Mononuclear cell (primary cell): ENCODE results near the gene QPCT. TPM values are rescaled to one million over a fixed set of nuclear protein-coding genes. Genes with fewer than 3 reads are reported as not detected.

Experiments
- H3K27me3 ChIP-seq: 2 replicates; pipeline ENCODE4 v1.6.0; 2011; ENCODE audit warnings: low read length, control low read depth; ENCODE audit not compliant: insufficient read depth
- H3K4me1 ChIP-seq: 2 replicates; pipeline ENCODE4 v1.5.1; 2011; ENCODE audit warnings: mild to moderate bottlenecking, low read length, control low read depth; ENCODE audit not compliant: insufficient read depth
- H3K4me3 ChIP-seq: 2 replicates; pipeline ENCODE4 v1.5.1; 2011; ENCODE audit warnings: mild to moderate bottlenecking, low read length, moderate library complexity
- H3K9me3 ChIP-seq: 2 replicates; pipeline ENCODE4 v1.5.1; 2011; ENCODE audit warnings: low read depth, mild to moderate bottlenecking, control low read depth, low read length
- total RNA-seq: library from RNA; depleted of rRNA; stranded (reverse); fragments of >200 nt; gene quantifications from one replicate; pipeline ENCODE4 v1.2.3, GENCODE V29; 2012

The QPCT gene
- total RNA-seq, 1 donor = 49.5 TPM

GRCh38 chr2:37338933-37339332, 5.5 kb upstream of the QPCT start:
- H3K9me3 ChIP-seq = no peaks in the 10 kb centered on the region
- peaks cover 20% of the 10 kb centered on the region for H3K4me1 ChIP-seq
- H3K4me3 ChIP-seq = no peak overlapping the region
- no peaks in the 10 kb centered on the region for H3K27me3 ChIP-seq

DNA sequence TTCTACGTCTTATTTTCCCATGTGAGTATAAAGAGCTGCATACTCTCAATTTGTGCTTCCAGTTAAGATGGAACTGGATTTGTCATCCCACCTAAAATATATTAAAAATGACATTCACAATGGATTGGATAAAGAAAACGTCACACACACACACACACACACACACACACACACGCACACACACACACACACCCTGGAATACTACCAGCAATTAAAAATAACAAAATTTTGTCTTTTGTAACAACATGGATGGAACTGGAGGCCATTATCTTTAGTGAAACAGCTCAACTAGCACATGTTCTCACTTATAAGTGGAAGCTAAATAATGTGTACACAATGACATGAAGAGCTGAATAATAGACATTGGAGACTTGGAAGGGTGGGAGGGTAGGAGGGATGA, 3.8 kb upstream of the QPCT start:
- no peaks in the 10 kb centered on the region for H3K27me3 ChIP-seq
- no peak overlapping the region for H3K4me3 ChIP-seq
- peaks cover 36% of the 10 kb centered on the region for H3K4me1 ChIP-seq
- H3K9me3 ChIP-seq = no peaks in the 10 kb centered on the region

GRCh38 chr2:37342591-37343220, 1.7 kb upstream of the QPCT start:
- H3K4me1 ChIP-seq = peaks cover 49% of the 10 kb centered on the region

DNA sequence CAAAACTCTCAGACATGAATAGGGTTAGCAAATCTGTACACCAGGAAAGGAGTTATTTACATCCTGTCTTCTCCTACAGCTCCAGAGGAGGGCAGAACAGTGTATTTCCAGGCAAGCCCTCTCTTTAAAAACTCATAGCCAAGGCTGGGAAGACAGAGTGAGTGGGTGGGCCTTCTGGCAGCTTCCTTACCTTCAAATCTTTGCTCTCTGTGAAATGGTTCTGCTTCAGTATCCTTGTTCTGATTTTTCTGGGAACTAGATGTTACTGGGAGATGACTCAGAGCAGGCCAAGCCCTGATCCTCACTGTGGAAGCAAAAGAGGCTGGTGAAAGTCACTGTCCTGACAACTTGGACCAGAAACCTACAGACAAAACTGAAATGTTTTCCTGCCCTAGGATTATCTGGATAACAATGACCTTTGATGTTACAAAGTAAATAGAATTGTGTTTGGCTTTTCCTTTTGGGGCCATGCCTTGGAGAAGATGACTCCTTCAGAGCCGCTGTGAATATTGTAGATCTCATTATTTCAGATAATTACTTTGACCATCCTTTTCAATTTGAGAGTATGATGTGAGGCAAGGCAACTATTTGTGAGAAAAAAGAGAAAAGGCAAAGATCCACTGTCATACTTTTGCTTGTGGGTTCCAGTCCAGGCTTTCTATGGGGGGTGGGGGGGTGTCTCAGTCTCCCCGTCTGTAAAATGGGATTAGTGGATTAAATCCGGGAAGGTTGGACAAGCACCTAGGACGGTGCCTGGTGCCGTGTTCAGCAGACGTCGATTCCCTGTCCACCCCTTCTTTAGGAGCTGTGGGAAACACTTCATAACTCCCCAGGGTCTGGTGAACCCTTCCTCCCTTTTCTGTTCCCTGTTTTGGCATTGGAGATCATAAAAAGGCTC, 644 bp upstream of the QPCT start:
- H3K27me3 ChIP-seq = no peaks in the 10 kb centered on the region
- peak overlapping the region; percentile 53 for H3K4me3 ChIP-seq
- H3K4me1 ChIP-seq = peaks cover 48% of the 10 kb centered on the region
- no peaks in the 10 kb centered on the region for H3K9me3 ChIP-seq

More at GRCh38 chr2:37342591-37343220, 1.7 kb upstream of the QPCT start:
- H3K4me3 ChIP-seq = no peak overlapping the region
- no peaks in the 10 kb centered on the region for H3K9me3 ChIP-seq
- H3K27me3 ChIP-seq = no peaks in the 10 kb centered on the region

- H3K4me1 ChIP-seq = peaks cover 71% of the 10 kb centered on the region
- H3K27me3 ChIP-seq = peaks cover 2% of the 10 kb centered on the region
- no peak overlapping the region for H3K4me3 ChIP-seq
- no peaks in the 10 kb centered on the region for H3K9me3 ChIP-seq
Observed at GRCh38 chr2:37348155-37348554, 3.7 kb downstream of the QPCT start.

- Histone ChIP-seq H3K4me3 (no peak overlapping the region), H3K9me3 (no peaks in the 10 kb centered on the region), H3K4me1 (peaks cover 59% of the 10 kb centered on the region)
Observed at GRCh38 chr2:37349231-37349860, 4.9 kb downstream of the QPCT start.

GRCh38 chr2:37350034-37350433, 5.6 kb downstream of the QPCT start:
- H3K9me3 ChIP-seq = no peaks in the 10 kb centered on the region
- H3K27me3 ChIP-seq = peaks cover 3% of the 10 kb centered on the region
- H3K4me3 ChIP-seq = no peak overlapping the region
- peaks cover 53% of the 10 kb centered on the region for H3K4me1 ChIP-seq

More at GRCh38 chr2:37349231-37349860, 4.9 kb downstream of the QPCT start:
- peaks cover 3% of the 10 kb centered on the region for H3K27me3 ChIP-seq

GRCh38 chr2:37354531-37354930, 10.1 kb downstream of the QPCT start:
- Histone ChIP-seq H3K4me3 (no peak overlapping the region), H3K4me1 (peaks cover 16% of the 10 kb centered on the region), H3K27me3 (peaks cover 14% of the 10 kb centered on the region), H3K9me3 (no peaks in the 10 kb centered on the region)

DNA sequence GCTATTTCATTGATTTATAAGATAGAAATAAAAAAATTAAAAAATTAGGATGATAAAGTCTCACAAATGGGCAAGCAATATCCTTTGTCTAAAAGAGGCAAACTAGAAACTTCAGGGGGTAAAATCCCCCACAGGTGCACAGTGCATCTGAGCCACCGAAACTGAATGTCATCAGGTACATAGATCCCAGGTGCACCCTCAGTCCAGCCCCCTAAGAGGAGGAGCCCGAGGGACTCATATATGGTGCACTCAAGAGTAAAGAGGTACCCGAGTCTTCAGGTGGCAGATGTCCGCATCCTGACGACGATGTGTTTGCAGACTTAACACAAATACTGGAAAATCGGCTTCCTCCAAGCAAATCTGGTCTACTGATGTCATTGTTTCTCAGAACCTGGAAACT, 11.3 kb downstream of the QPCT start:
- no peaks in the 10 kb centered on the region for H3K9me3 ChIP-seq
- peaks cover 14% of the 10 kb centered on the region for H3K27me3 ChIP-seq
- H3K4me3 ChIP-seq = no peak overlapping the region
- peaks cover 5% of the 10 kb centered on the region for H3K4me1 ChIP-seq

DNA sequence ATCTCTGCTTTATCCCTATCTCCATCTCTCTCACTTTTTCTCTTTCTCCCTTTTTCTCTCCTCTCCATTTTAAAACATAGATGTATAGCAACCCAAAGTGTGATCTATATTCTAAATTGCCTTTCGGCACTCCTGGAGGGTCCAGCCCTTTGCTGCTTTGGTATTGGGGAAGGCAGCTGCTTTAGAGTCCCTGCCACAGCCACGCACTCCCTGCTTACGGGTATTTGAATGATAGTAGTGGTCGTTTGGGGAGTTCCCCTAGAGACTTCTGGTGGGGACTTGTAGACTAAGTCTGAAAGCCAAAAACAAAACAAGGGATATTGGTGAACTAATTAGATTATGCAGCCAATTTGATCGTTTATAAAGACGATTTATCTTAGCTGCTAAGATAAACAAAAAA, 11.9 kb downstream of the QPCT start:
- Histone ChIP-seq H3K4me1 (no peaks in the 10 kb centered on the region), H3K4me3 (no peak overlapping the region), H3K27me3 (peaks cover 14% of the 10 kb centered on the region), H3K9me3 (no peaks in the 10 kb centered on the region)

DNA sequence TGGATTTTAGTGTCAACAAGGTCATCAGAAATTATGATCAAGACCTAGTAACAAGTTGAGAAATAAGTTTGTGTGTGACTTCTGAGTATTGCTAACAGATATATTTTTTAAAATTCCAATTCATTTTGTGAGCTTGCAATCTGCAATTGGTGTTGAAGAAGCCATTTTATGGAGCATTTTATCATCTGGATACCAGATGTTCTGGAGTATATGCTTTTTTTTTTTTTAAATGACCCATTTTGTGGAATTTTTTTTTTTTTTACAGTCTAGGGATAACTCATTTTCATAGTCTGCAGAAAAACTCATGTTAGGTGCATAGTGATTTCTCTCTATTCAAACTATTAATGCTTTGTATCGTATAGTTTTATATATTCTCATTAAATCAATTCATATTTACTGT, 12.6 kb downstream of the QPCT start:
- H3K27me3 ChIP-seq = peaks cover 14% of the 10 kb centered on the region
- H3K4me3 ChIP-seq = no peak overlapping the region
- no peaks in the 10 kb centered on the region for H3K9me3 ChIP-seq
- H3K4me1 ChIP-seq = no peaks in the 10 kb centered on the region

- Histone ChIP-seq H3K4me1 (no peaks in the 10 kb centered on the region), H3K9me3 (no peaks in the 10 kb centered on the region), H3K27me3 (peaks cover 14% of the 10 kb centered on the region), H3K4me3 (no peak overlapping the region)
Observed at GRCh38 chr2:37357530-37357929, 13.1 kb downstream of the QPCT start.

GRCh38 chr2:37358466-37358865, 14.0 kb downstream of the QPCT start:
- Histone ChIP-seq H3K9me3 (no peaks in the 10 kb centered on the region), H3K27me3 (peaks cover 11% of the 10 kb centered on the region), H3K4me3 (no peak overlapping the region), H3K4me1 (no peaks in the 10 kb centered on the region)

GRCh38 chr2:37361216-37361815, 16.9 kb downstream of the QPCT start:
- Histone ChIP-seq H3K9me3 (no peaks in the 10 kb centered on the region), H3K4me1 (peaks cover 8% of the 10 kb centered on the region), H3K4me3 (no peak overlapping the region), H3K27me3 (peaks cover 11% of the 10 kb centered on the region)
